ENCODE results near the gene KLHL17. TPM values are rescaled to one million over a fixed set of nuclear protein-coding genes. Genes with fewer than 3 reads are reported as not detected.

Gene KLHL17
- total and polyA plus RNA-seq, 9 of the 15 experiments (the other 6 are each of a cell fraction or from before 2014, with no cell fraction given): 0.14 to 84.8 (median 13.0) TPM

- TF ChIP-seq ZNF512 (tag; IDR thresholded peaks at IDR 0.05) (no peak), SRSF7 (optimal IDR thresholded peaks at IDR 0.05; ENCODE audit: low read depth, low read length) (no peak), CBFB (CRISPR knock-in tag; IDR thresholded peaks at IDR 0.05) (no peak), ZBTB5 (IDR thresholded peaks at IDR 0.05) (no peak), SP1 (CRISPR knock-in tag; IDR thresholded peaks at IDR 0.05) (no peak), ZNF436 (CRISPR knock-in tag; IDR thresholded peaks at IDR 0.05) (no peak), MLX (CRISPR knock-in tag; conservative IDR thresholded peaks at IDR 0.05) (no peak), MAX (CRISPR knock-in tag; IDR thresholded peaks at IDR 0.05) (no peak), SRSF9 (IDR thresholded peaks at IDR 0.05; ENCODE audit: borderline replicate concordance, low read depth, low read length) (no peak), HDAC1 (IDR thresholded peaks at IDR 0.05) (no peak), HMGXB4 (CRISPR knock-in tag; IDR thresholded peaks at IDR 0.05) (no peak), NONO (IDR thresholded peaks at IDR 0.05; ENCODE audit: low read depth in 2 of 2, low read length in 1 of 2) (peak in 1 of 2 experiments; percentile 67; a peak in 1 of 4 replicates), NFE2L1 (tag; IDR thresholded peaks at IDR 0.05; ENCODE audit: borderline replicate concordance, low read depth) (no peak), POLR2G (IDR thresholded peaks at IDR 0.05; ENCODE audit: low read depth, low read length) (peak; percentile 43; the same call in 1 of the 2 replicates), MXI1 (IDR thresholded peaks at IDR 0.05; ENCODE audit: low read depth, low read length) (no peak), NCOA6 (IDR thresholded peaks at IDR 0.05) (no peak), DEAF1 (CRISPR knock-in tag; IDR thresholded peaks at IDR 0.05) (no peak), SOX6 (IDR thresholded peaks at IDR 0.05) (no peak; the same call in 1 of the 2 replicates)
Measured at GRCh38 chr1:941588-942383, 18.6 kb upstream of the KLHL17 start (continued).
